HEK293 (cell line): Measurements from ENCODE around the gene TRAK1.

Source experiments
- CTCF ChIA-PET: fragments of 350-600 bp; formaldehyde crosslinking; extraction: SDS; loops from one replicate; lab custom pipeline; 2021; ENCODE audit warnings: antibody characterized with exemption; lab: Yijun Ruan, JAX
- POLR2A ChIA-PET: fragments of 300-600 bp; formaldehyde crosslinking; extraction: SDS; loops from one replicate; lab custom pipeline; 2020; ENCODE audit warnings: antibody characterized with exemption, inconsistent platforms; lab: Yijun Ruan, JAX
- H3K27ac ChIP-seq: fragments of 200-500 bp; sonication (Bioruptor generic); 2 replicates; pipeline ENCODE4 v1.5.1; 2014; ENCODE audit warnings: low read depth, low read length, control low read depth, inconsistent platforms; ENCODE audit errors: extremely low read depth
- H3K36me3 ChIP-seq, 2 experiments: fragments of 200-500 bp in 1 of 2; sonication (Bioruptor generic) in 1 of 2; 1 replicate in 1 of 2; 2 replicates in 1 of 2; pipeline ENCODE4 v1.5.1; 2014 to 2017; ENCODE audit warnings: inconsistent platforms in 2 of 2, low read length in 2 of 2; ENCODE audit not compliant: control insufficient read depth in 2 of 2, insufficient read depth in 1 of 2
- H3K4me1 ChIP-seq: fragments of 200-500 bp; sonication (Bioruptor generic); 2 replicates; pipeline ENCODE4 v1.5.1; 2014; ENCODE audit warnings: mild to moderate bottlenecking, low read length, inconsistent platforms; ENCODE audit not compliant: control insufficient read depth, insufficient read depth
- H3K4me3 ChIP-seq: 2 replicates; pipeline ENCODE4 v1.5.1; 2011; ENCODE audit warnings: low read depth, mild to moderate bottlenecking, control low read depth, low read length, moderate library complexity
- H3K9me3 ChIP-seq: fragments of 200-500 bp; sonication (Bioruptor generic); 2 replicates; pipeline ENCODE4 v1.5.1; 2014; ENCODE audit warnings: low read depth, low read length, inconsistent platforms; ENCODE audit not compliant: control insufficient read depth, insufficient read depth
- HOXD13 ChIP-seq: sonication (generic); formaldehyde crosslinking; IDR thresholded peaks from 2 replicates; pipeline ENCODE4 v1.8.0; 2022; ENCODE audit warnings: missing genetic modification reagents, borderline replicate concordance
- KLF1 ChIP-seq: fragments of 450-650 bp; formaldehyde crosslinking; IDR thresholded peaks from 2 replicates; pipeline ENCODE4 v1.5.1; 2016; ENCODE audit warnings: missing biosample characterization, missing genetic modification characterization
- KLF16 ChIP-seq: fragments of 450-650 bp; formaldehyde crosslinking; IDR thresholded peaks from 2 replicates; pipeline ENCODE4 v1.5.1; 2017; ENCODE audit warnings: missing biosample characterization, missing genetic modification characterization
- MEIS1 ChIP-seq: sonication (generic); formaldehyde crosslinking; IDR thresholded peaks from 2 replicates; pipeline ENCODE4 v1.8.1; 2022; ENCODE audit warnings: missing genetic modification reagents, mild to moderate bottlenecking, borderline replicate concordance
- MYNN ChIP-seq: fragments of 450-650 bp; formaldehyde crosslinking; IDR thresholded peaks from 2 replicates; pipeline ENCODE4 v1.5.1; 2016; ENCODE audit warnings: missing biosample characterization, missing genetic modification characterization, borderline replicate concordance
- OVOL3 ChIP-seq: fragments of 450-650 bp; formaldehyde crosslinking; IDR thresholded peaks from 2 replicates; pipeline ENCODE4 v1.5.1; 2016; ENCODE audit warnings: missing biosample characterization, missing genetic modification characterization
- PRDM1 ChIP-seq: fragments of 450-650 bp; formaldehyde crosslinking; IDR thresholded peaks from 2 replicates; pipeline ENCODE4; 2016; ENCODE audit warnings: missing biosample characterization, missing genetic modification characterization
- RBAK ChIP-seq: fragments of 450-650 bp; formaldehyde crosslinking; IDR thresholded peaks from 2 replicates; pipeline ENCODE4 v1.5.1; 2016; ENCODE audit warnings: missing biosample characterization, missing genetic modification characterization
- SP3 ChIP-seq: fragments of 450-650 bp; formaldehyde crosslinking; IDR thresholded peaks from 2 replicates; pipeline ENCODE4 v1.5.1; 2016; ENCODE audit warnings: missing biosample characterization, missing genetic modification characterization
- WT1 ChIP-seq: fragments of 450-650 bp; formaldehyde crosslinking; IDR thresholded peaks from 2 replicates; pipeline ENCODE4 v1.5.1; 2016; ENCODE audit warnings: missing biosample characterization, missing genetic modification characterization
- ZBTB17 ChIP-seq: fragments of 450-650 bp; formaldehyde crosslinking; IDR thresholded peaks from 2 replicates; pipeline ENCODE4 v1.5.1; 2016; ENCODE audit warnings: missing biosample characterization, missing genetic modification characterization
- ZFP41 ChIP-seq: fragments of 450-650 bp; formaldehyde crosslinking; IDR thresholded peaks from 2 replicates; pipeline ENCODE4 v1.5.1; 2016; ENCODE audit warnings: missing biosample characterization, missing genetic modification characterization, borderline replicate concordance
- ZNF138 ChIP-seq: fragments of 450-650 bp; formaldehyde crosslinking; IDR thresholded peaks from 2 replicates; pipeline ENCODE4 v1.5.1; 2016; ENCODE audit warnings: missing biosample characterization, missing genetic modification characterization, borderline replicate concordance
- ZNF157 ChIP-seq: fragments of 450-650 bp; formaldehyde crosslinking; IDR thresholded peaks from 2 replicates; pipeline ENCODE4 v1.5.1; 2016; ENCODE audit warnings: missing biosample characterization, missing genetic modification characterization
- ZNF174 ChIP-seq: fragments of 450-650 bp; formaldehyde crosslinking; IDR thresholded peaks from 2 replicates; pipeline ENCODE4 v1.5.0; 2017; ENCODE audit warnings: missing biosample characterization, mild to moderate bottlenecking, missing genetic modification characterization
- ZNF202 ChIP-seq: fragments of 450-650 bp; formaldehyde crosslinking; IDR thresholded peaks from 2 replicates; pipeline ENCODE4 v1.5.1; 2016; ENCODE audit warnings: missing biosample characterization, missing genetic modification characterization, borderline replicate concordance
- ZNF223 ChIP-seq: fragments of 450-650 bp; formaldehyde crosslinking; IDR thresholded peaks from 2 replicates; pipeline ENCODE4 v1.5.1; 2016; ENCODE audit warnings: missing biosample characterization, missing genetic modification characterization
- ZNF239 ChIP-seq: fragments of 450-650 bp; formaldehyde crosslinking; IDR thresholded peaks from 2 replicates; pipeline ENCODE4 v1.5.1; 2016; ENCODE audit warnings: missing biosample characterization, missing genetic modification characterization
- ZNF391 ChIP-seq: fragments of 450-650 bp; formaldehyde crosslinking; IDR thresholded peaks from 2 replicates; pipeline ENCODE4 v1.5.1; 2016; ENCODE audit warnings: low read depth, missing biosample characterization, missing genetic modification characterization, borderline replicate concordance
- ZNF510 ChIP-seq: fragments of 450-650 bp; formaldehyde crosslinking; IDR thresholded peaks from 2 replicates; pipeline ENCODE4 v1.5.1; 2018; ENCODE audit warnings: mild to moderate bottlenecking, missing genetic modification characterization, missing biosample characterization; ENCODE audit not compliant: insufficient replicate concordance
- ZNF518A ChIP-seq: fragments of 450-650 bp; formaldehyde crosslinking; conservative IDR thresholded peaks from 2 replicates; pipeline ENCODE4 v1.5.1; 2016; ENCODE audit warnings: low read depth, missing biosample characterization, missing genetic modification characterization
- ZNF530 ChIP-seq: fragments of 450-650 bp; formaldehyde crosslinking; IDR thresholded peaks from 2 replicates; pipeline ENCODE4 v1.5.1; 2016; ENCODE audit warnings: low read depth, missing biosample characterization, missing genetic modification characterization
- ZNF571 ChIP-seq: fragments of 450-650 bp; formaldehyde crosslinking; IDR thresholded peaks from 2 replicates; pipeline ENCODE4 v1.5.0; 2017; ENCODE audit warnings: missing biosample characterization, missing genetic modification characterization
- ZNF596 ChIP-seq: fragments of 450-650 bp; IDR thresholded peaks from 2 replicates; pipeline ENCODE4 v1.5.0; 2018; ENCODE audit warnings: missing biosample characterization, mild to moderate bottlenecking, missing genetic modification characterization, moderate library complexity
- ZNF658 ChIP-seq: fragments of 450-650 bp; formaldehyde crosslinking; IDR thresholded peaks from 2 replicates; pipeline ENCODE4; 2016; ENCODE audit warnings: missing biosample characterization, missing genetic modification characterization
- ZNF677 ChIP-seq: fragments of 450-650 bp; IDR thresholded peaks from 2 replicates; pipeline ENCODE4 v1.5.0; 2018; ENCODE audit warnings: missing biosample characterization, mild to moderate bottlenecking, missing genetic modification characterization, moderate library complexity
- ZNF792 ChIP-seq: fragments of 450-650 bp; formaldehyde crosslinking; IDR thresholded peaks from 2 replicates; pipeline ENCODE4 v1.5.1; 2016; ENCODE audit warnings: missing biosample characterization, missing genetic modification characterization
- ZNF843 ChIP-seq: fragments of 450-650 bp; formaldehyde crosslinking; IDR thresholded peaks from 2 replicates; pipeline ENCODE4 v1.5.1; 2016; ENCODE audit warnings: missing biosample characterization, missing genetic modification characterization
- ZSCAN16 ChIP-seq: fragments of 450-650 bp; formaldehyde crosslinking; IDR thresholded peaks from 2 replicates; pipeline ENCODE4 v1.5.1; 2016; ENCODE audit warnings: missing biosample characterization, missing genetic modification characterization
- ZSCAN30 ChIP-seq: fragments of 450-650 bp; IDR thresholded peaks from 2 replicates; pipeline ENCODE4 v1.5.1; 2018; ENCODE audit warnings: missing biosample characterization, mild to moderate bottlenecking, missing genetic modification characterization, moderate library complexity
- TF ChIP-seq, protein P1 (sequence below): fragments of 450-650 bp; formaldehyde crosslinking; IDR thresholded peaks from 2 replicates; pipeline ENCODE4 v1.5.1; 2017; ENCODE audit warnings: missing biosample characterization, missing genetic modification characterization
- TF ChIP-seq, protein P2 (sequence below): fragments of 450-650 bp; formaldehyde crosslinking; IDR thresholded peaks from 2 replicates; pipeline ENCODE4 v1.5.1; 2016; ENCODE audit warnings: missing biosample characterization, missing genetic modification characterization

The TRAK1 gene

GRCh38 chr3:42195879-42196330 is 104.7 kb downstream of the TRAK1 start:
- ChIA-PET CTCF (interaction anchor here (1.9 kb wide), 1 partner anchor 76 kb away, joined by 6 read pairs; no protein-coding TSS in a partner anchor), POLR2A (no interaction called here)
- peaks cover 0 to 85% of the 10 kb centered on the region in 2 experiments; a peak in 2 of 3 replicates for H3K36me3 ChIP-seq
- H3K27ac ChIP-seq: no peak overlapping the region
- H3K4me1 ChIP-seq: no peaks in the 10 kb centered on the region
- TF ChIP-seq ZNF510 (tag by site-specific recombination) (no peak), ZSCAN30 (tag by site-specific recombination) (no peak), OVOL3 (no peak), ZNF157 (no peak), ZSCAN16 (no peak), ZNF658 (no peak), SP3 (tag by site-specific recombination) (no peak), ZNF571 (tag by site-specific recombination) (no peak), RBAK (tag by site-specific recombination) (no peak), KLF16 (tag by site-specific recombination) (no peak), ZFP41 (tag by site-specific recombination) (no peak), ZNF677 (tag by site-specific recombination) (no peak), PRDM1 (tag by site-specific recombination) (no peak), WT1 (no peak), ZNF530 (tag by site-specific recombination) (no peak), ZNF239 (tag by site-specific recombination) (no peak), ZBTB17 (tag by site-specific recombination) (no peak), ZNF518A (tag by site-specific recombination) (no peak)
- TF ChIP-seq, protein P1, sequence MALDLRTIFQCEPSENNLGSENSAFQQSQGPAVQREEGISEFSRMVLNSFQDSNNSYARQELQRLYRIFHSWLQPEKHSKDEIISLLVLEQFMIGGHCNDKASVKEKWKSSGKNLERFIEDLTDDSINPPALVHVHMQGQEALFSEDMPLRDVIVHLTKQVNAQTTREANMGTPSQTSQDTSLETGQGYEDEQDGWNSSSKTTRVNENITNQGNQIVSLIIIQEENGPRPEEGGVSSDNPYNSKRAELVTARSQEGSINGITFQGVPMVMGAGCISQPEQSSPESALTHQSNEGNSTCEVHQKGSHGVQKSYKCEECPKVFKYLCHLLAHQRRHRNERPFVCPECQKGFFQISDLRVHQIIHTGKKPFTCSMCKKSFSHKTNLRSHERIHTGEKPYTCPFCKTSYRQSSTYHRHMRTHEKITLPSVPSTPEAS (tag by site-specific recombination): no peak
- no peaks in the 10 kb centered on the region for H3K9me3 ChIP-seq
- H3K4me3 ChIP-seq: no peak overlapping the region

DNA sequence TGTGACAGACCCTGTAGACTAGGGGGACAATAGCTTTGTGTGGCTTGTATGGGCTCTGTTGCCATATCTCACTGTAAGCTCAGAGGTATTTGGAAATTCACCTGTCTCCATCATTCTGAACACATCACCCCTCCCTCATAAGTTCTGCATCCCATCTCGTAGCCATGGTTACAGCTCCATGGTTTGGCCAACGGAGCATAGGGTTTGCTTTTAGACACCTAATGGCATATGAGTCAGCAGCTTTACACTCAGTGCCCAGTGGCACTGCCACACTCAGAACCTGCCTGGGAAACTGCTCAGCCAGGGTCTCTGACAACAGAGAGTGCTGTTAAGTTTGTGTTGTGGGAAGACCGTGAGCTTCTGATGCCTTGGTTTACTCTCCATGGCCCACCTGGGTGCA is 107.6 kb downstream of the TRAK1 start:
- H3K27ac ChIP-seq: no peak overlapping the region
- H3K9me3 ChIP-seq: no peaks in the 10 kb centered on the region
- H3K4me1 ChIP-seq: no peaks in the 10 kb centered on the region
- H3K4me3 ChIP-seq: no peak overlapping the region
- CTCF ChIA-PET: interaction anchor here (0.6 to 2.2 kb wide), 2 partner anchors 8 to 9 kb away, joined by 3 to 9 read pairs; no protein-coding TSS in a partner anchor
- peaks cover 0 to 95% of the 10 kb centered on the region in 2 experiments; a peak in 2 of 3 replicates for H3K36me3 ChIP-seq
- POLR2A ChIA-PET: no interaction called here
- no peak for TF ChIP-seq ZNF843
- TF ChIP-seq ZNF596 (tag by site-specific recombination): no peak
- no peak for TF ChIP-seq MYNN
- TF ChIP-seq ZNF223 (tag by site-specific recombination): no peak
- no peak for TF ChIP-seq KLF1 (tag by site-specific recombination)
- no peak for TF ChIP-seq ZNF202 (tag by site-specific recombination)
- no peak for TF ChIP-seq ZNF174 (tag by site-specific recombination)
- TF ChIP-seq, protein P2, sequence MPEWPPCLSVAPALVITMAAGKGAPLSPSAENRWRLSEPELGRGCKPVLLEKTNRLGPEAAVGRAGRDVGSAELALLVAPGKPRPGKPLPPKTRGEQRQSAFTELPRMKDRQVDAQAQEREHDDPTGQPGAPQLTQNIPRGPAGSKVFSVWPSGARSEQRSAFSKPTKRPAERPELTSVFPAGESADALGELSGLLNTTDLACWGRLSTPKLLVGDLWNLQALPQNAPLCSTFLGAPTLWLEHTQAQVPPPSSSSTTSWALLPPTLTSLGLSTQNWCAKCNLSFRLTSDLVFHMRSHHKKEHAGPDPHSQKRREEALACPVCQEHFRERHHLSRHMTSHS: no peak
- no peak for TF ChIP-seq ZNF138 (tag by site-specific recombination)
- TF ChIP-seq MEIS1 (CRISPR knock-in tag): no peak
- TF ChIP-seq ZNF391 (tag by site-specific recombination): no peak
- TF ChIP-seq HOXD13 (CRISPR knock-in tag): no peak
- no peak for TF ChIP-seq ZNF792 (tag by site-specific recombination)
- no peak for TF ChIP-seq RBAK (tag by site-specific recombination)
